Activated CD8-positive, alpha-beta T cell treated with anti-CD3 and anti-CD28 coated beads for 36 hours (primary cell): ENCODE results near the gene WDR59. TPM values are rescaled to one million over a fixed set of nuclear protein-coding genes. Genes with fewer than 3 reads are reported as not detected.

ENCODE experiments used
- ATAC-seq: fragments of 200-7000 bp; cut with Tn5 transposase; one replicate; pipeline ENCODE4 v1.10.0; 2021; ENCODE audit warnings: mild to moderate bottlenecking, moderate library complexity
- CTCF ChIA-PET: fragments of 350-600 bp; sonication (Branson Sonifier 250); formaldehyde crosslinking; loops from one replicate; lab custom pipeline; 2021; ENCODE audit warnings: antibody characterized with exemption; lab: Charles Lee
- POLR2A ChIA-PET: fragments of 350-600 bp; sonication (Branson Sonifier 250); formaldehyde crosslinking; loops from one replicate; lab custom pipeline; 2021; ENCODE audit warnings: antibody characterized with exemption; lab: Charles Lee
- DNase-seq: peaks from one replicate; pipeline ENCODE4 v3.0.0-alpha.2; 2020
- H3K27ac Mint-ChIP-seq: one replicate; pipeline ENCODE4 v1.8.0; 2021; ENCODE audit warnings: mild to moderate bottlenecking, mixed read lengths
- H3K27me3 Mint-ChIP-seq: one replicate; pipeline ENCODE4 v1.8.0; 2021; ENCODE audit warnings: mixed read lengths
- H3K36me3 Mint-ChIP-seq: one replicate; pipeline ENCODE4 v1.8.0; 2021; ENCODE audit warnings: low read depth, mixed read lengths
- H3K4me1 Mint-ChIP-seq: one replicate; pipeline ENCODE4 v1.8.0; 2021; ENCODE audit warnings: low read depth, mixed read lengths
- H3K4me3 Mint-ChIP-seq: one replicate; pipeline ENCODE4 v1.8.0; 2021; ENCODE audit warnings: mild to moderate bottlenecking, moderate library complexity, mixed read lengths
- H3K9me3 Mint-ChIP-seq: one replicate; pipeline ENCODE4 v1.8.0; 2021; ENCODE audit warnings: mixed read lengths
- intact Hi-C: fragments of 100-400 bp; cut with micrococcal nuclease; formaldehyde crosslinking; loops from one replicate; pipeline ENCODE4 v1.10.0; 2022
- total RNA-seq, 2 experiments: library from RNA; stranded (reverse); gene quantifications; one replicate each; pipeline ENCODE4 v1.2.3, GENCODE V29; 2021
- TF ChIP-seq, protein P1 (sequence below): fragments of 200-600 bp; IDR thresholded peaks from one replicate; pipeline ENCODE4 v1.8.0; 2022; ENCODE audit warnings: antibody characterized with exemption, mild to moderate bottlenecking

WDR59 gene
- total RNA-seq, 2 experiments from 2014 or later = 59.1 to 68.1 TPM

DNA sequence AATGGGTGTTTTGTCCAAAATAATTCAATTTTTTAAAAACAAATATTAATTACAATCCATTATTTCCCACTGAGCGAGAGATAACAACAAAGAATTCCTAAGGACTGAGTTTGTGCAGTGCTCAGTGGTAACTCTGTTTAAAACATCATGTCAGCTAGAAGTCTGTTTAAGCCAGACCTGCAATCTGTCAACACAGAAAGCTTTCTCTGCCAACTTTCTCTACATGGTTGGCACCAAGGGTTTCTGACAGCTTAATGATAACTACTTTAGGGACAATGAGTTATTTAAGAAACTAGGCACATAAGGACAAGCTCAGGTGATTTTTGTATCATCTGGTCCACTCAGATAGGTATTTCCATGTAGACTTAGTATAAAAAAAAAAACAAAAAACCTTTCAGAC, 81.8 kb downstream of the WDR59 start:
- peaks cover 35% of the 10 kb centered on the region for H3K36me3 Mint-ChIP-seq
- TF ChIP-seq, protein P1, sequence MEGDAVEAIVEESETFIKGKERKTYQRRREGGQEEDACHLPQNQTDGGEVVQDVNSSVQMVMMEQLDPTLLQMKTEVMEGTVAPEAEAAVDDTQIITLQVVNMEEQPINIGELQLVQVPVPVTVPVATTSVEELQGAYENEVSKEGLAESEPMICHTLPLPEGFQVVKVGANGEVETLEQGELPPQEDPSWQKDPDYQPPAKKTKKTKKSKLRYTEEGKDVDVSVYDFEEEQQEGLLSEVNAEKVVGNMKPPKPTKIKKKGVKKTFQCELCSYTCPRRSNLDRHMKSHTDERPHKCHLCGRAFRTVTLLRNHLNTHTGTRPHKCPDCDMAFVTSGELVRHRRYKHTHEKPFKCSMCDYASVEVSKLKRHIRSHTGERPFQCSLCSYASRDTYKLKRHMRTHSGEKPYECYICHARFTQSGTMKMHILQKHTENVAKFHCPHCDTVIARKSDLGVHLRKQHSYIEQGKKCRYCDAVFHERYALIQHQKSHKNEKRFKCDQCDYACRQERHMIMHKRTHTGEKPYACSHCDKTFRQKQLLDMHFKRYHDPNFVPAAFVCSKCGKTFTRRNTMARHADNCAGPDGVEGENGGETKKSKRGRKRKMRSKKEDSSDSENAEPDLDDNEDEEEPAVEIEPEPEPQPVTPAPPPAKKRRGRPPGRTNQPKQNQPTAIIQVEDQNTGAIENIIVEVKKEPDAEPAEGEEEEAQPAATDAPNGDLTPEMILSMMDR = no peak
- no peaks in the 10 kb centered on the region for H3K27me3 Mint-ChIP-seq
- ChIA-PET POLR2A (no interaction called here), CTCF (no interaction called here)
- H3K27ac Mint-ChIP-seq = no peak overlapping the region
- no peak for DNase-seq
- no peak overlapping the region for H3K4me3 Mint-ChIP-seq
- intact Hi-C loops = no loop called here
- ATAC-seq = no peak
- peaks cover 1% of the 10 kb centered on the region for H3K9me3 Mint-ChIP-seq
- no peaks in the 10 kb centered on the region for H3K4me1 Mint-ChIP-seq

DNA sequence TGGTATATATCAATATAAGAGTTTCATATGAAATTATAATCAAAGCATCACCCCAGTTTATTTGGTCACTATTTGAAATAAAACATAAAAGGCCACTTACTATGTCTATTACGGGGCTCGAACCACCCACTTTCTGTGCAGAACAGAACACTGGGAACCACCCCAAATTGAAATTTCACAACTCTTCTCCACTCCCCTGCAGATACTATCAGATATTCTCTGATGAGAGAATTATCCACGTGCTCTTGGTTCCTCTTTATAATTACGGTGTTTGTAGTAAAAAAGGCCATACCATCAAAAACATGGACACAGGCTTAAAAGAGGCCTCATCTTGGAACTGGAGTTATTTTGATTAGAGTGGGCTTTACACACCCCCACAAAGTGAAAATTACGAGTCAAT, 82.8 kb downstream of the WDR59 start:
- TF ChIP-seq, protein P1 = no peak
- H3K9me3 Mint-ChIP-seq = no peaks in the 10 kb centered on the region
- no peak overlapping the region for H3K27ac Mint-ChIP-seq
- no peaks in the 10 kb centered on the region for H3K27me3 Mint-ChIP-seq
- peaks cover 26% of the 10 kb centered on the region for H3K36me3 Mint-ChIP-seq
- ChIA-PET CTCF (no interaction called here), POLR2A (no interaction called here)
- H3K4me3 Mint-ChIP-seq = no peak overlapping the region
- H3K4me1 Mint-ChIP-seq = no peaks in the 10 kb centered on the region
- DNase-seq = no peak
- ATAC-seq = no peak
- intact Hi-C loops = no loop called here

DNA sequence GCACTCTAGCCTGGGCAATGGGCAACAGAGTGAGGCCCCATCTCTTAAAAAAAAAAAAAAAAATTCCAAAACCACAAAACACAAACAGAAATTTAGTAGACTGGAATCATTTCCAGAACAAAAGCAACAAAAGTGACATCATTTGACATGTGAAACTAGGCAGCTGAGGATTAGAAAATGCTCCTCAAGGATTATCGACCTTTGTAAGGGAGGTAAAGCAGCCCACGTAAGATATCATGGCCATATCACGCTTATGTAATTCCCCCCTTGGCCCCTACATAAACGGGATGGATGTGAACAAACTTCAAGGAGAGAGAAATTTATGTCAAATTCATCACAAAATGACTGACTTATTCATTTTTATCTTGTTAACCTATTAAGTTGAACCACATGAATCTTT, 83.3 kb downstream of the WDR59 start:
- CTCF ChIA-PET = no interaction called here
- POLR2A ChIA-PET = no interaction called here
- H3K27ac Mint-ChIP-seq = no peak overlapping the region
- TF ChIP-seq, protein P1 = no peak
- no peak overlapping the region for H3K4me3 Mint-ChIP-seq
- no peaks in the 10 kb centered on the region for H3K27me3 Mint-ChIP-seq
- H3K36me3 Mint-ChIP-seq = peaks cover 23% of the 10 kb centered on the region
- no peak for ATAC-seq
- H3K4me1 Mint-ChIP-seq = no peaks in the 10 kb centered on the region
- intact Hi-C loops = no loop called here
- no peaks in the 10 kb centered on the region for H3K9me3 Mint-ChIP-seq
- no peak for DNase-seq

DNA sequence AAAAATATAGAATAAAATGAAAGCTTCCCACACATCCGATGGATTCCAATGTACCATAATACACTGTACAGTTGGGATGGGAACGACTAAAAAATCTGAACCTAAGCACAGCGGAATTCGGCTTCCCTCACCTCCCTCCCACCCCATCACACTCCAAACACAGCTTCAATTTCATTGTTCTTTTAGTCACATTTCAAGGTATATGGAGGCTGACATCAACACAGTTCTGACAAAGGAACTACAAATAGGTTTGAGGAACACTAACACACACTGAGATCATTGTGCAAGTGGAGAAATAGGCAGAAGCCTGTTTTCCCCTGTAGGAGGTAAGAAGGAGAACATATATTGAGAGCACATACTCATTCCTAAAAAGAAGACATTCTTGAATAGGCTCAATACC, 85.1 kb downstream of the WDR59 start:
- ChIA-PET CTCF (no interaction called here), POLR2A (interaction anchor here (0.5 kb wide), 1 partner anchor 220 kb away, joined by 3 read pairs; no protein-coding TSS in a partner anchor)
- no peak for ATAC-seq
- H3K27ac Mint-ChIP-seq = no peak overlapping the region
- TF ChIP-seq, protein P1 = no peak
- intact Hi-C loops = no loop called here
- no peaks in the 10 kb centered on the region for H3K9me3 Mint-ChIP-seq
- no peaks in the 10 kb centered on the region for H3K27me3 Mint-ChIP-seq
- DNase-seq = no peak
- H3K4me3 Mint-ChIP-seq = no peak overlapping the region
- no peaks in the 10 kb centered on the region for H3K4me1 Mint-ChIP-seq
- H3K36me3 Mint-ChIP-seq = peaks cover 21% of the 10 kb centered on the region

DNA sequence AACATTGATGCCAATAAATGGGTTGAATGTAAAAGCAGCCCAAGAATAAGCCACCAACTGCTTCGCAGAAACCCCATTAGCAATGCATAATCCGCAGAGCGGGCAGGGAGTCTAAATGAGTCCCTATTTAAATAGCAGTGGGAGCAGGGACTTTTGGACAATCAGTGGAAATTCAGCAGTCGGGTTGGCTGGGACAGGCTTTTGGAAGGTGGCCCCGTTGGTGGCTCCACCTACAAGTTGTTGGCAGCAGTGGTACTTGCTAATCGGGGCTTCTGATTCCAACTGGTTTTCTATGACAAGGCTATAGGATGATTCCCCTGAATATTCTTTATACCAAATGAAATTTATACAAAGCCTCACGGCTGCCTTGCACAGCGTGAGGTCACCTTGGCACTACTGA, 86.3 kb downstream of the WDR59 start:
- ChIA-PET CTCF (no interaction called here), POLR2A (no interaction called here)
- Mint-ChIP-seq H3K36me3 (peaks cover 15% of the 10 kb centered on the region), H3K27ac (no peak overlapping the region), H3K9me3 (no peaks in the 10 kb centered on the region), H3K4me3 (no peak overlapping the region), H3K4me1 (no peaks in the 10 kb centered on the region), H3K27me3 (no peaks in the 10 kb centered on the region)
- DNase-seq = no peak
- intact Hi-C loops = no loop called here
- TF ChIP-seq, protein P1 = no peak
- ATAC-seq = no peak
